Measurements from ENCODE around the gene RNF31.

GRCh38 chr14:24155100-24155499 lies 7.8 kb downstream of the RNF31 start:
- TF ChIP-seq, protein P1, sequence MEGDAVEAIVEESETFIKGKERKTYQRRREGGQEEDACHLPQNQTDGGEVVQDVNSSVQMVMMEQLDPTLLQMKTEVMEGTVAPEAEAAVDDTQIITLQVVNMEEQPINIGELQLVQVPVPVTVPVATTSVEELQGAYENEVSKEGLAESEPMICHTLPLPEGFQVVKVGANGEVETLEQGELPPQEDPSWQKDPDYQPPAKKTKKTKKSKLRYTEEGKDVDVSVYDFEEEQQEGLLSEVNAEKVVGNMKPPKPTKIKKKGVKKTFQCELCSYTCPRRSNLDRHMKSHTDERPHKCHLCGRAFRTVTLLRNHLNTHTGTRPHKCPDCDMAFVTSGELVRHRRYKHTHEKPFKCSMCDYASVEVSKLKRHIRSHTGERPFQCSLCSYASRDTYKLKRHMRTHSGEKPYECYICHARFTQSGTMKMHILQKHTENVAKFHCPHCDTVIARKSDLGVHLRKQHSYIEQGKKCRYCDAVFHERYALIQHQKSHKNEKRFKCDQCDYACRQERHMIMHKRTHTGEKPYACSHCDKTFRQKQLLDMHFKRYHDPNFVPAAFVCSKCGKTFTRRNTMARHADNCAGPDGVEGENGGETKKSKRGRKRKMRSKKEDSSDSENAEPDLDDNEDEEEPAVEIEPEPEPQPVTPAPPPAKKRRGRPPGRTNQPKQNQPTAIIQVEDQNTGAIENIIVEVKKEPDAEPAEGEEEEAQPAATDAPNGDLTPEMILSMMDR (IDR thresholded peaks at IDR 0.05; ENCODE audit: low read depth, low read length): no peak
- TF ChIP-seq EZH2phosphoT487 (IDR thresholded peaks at IDR 0.05; ENCODE audit: low read depth): no peak

All from OCI-LY3 (cell line).